Central memory CD8-positive, alpha-beta T cell (primary cell): ENCODE measurements around the gene DCAF17.
"Not testable (repeated sequence)": the region's sequence is repeated elsewhere in the genome, so short reads cannot be mapped to it uniquely, and the experiment has no call there.

Experiments
- ATAC-seq: fragments of 150-1000 bp; cut with Tn5 transposase; replicated peaks from 2 replicates; pipeline ENCODE4 v1.10.0; 2022; ENCODE audit warnings: mild to moderate bottlenecking, moderate FRiP score, moderate number of reproducible peaks; ENCODE audit not compliant: poor library complexity, severe bottlenecking; ENCODE audit errors: extremely low read depth
- DNase-seq, 2 donors: peaks; one replicate each; pipeline ENCODE4 v3.0.0; 2021; ENCODE audit warnings: low spot score in 2 of 2
- H3K27ac Mint-ChIP-seq: one replicate; pipeline ENCODE4 v1.8.0; 2022; ENCODE audit warnings: low read depth, mild to moderate bottlenecking, moderate library complexity, mixed read lengths
- H3K27me3 Mint-ChIP-seq: one replicate; pipeline ENCODE4 v1.8.0; 2022; ENCODE audit warnings: mixed read lengths
- H3K36me3 Mint-ChIP-seq: one replicate; pipeline ENCODE4 v1.8.0; 2022; ENCODE audit warnings: mild to moderate bottlenecking, moderate library complexity, mixed read lengths; ENCODE audit not compliant: insufficient read depth
- H3K4me1 Mint-ChIP-seq: one replicate; pipeline ENCODE4 v1.8.0; 2022; ENCODE audit warnings: mixed read lengths
- H3K4me3 Mint-ChIP-seq: one replicate; pipeline ENCODE4 v1.8.0; 2022; ENCODE audit warnings: mild to moderate bottlenecking, moderate library complexity, mixed read lengths
- H3K9me3 Mint-ChIP-seq: one replicate; pipeline ENCODE4 v1.8.0; 2022; ENCODE audit warnings: mixed read lengths

The DCAF17 gene

DNA sequence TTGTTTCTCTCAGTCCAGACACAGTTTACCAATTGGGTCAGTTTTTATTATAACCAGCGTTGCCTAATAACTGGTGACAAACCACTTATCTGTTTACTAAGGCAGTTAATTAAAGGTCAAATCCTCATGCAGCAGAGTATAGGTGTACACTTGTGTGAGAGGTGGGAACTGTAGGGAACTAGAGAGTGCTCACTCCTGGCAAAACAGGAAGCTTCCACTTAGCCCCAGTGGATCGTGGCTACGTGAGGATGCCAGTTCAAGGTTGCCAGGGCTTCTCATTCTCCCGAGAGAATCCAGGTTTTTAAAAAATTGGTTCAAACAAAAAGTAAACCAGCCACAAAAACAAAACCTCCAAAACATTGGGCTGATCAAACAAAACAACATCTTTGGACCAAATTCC lies 96.4 kb downstream of the DCAF17 start:
- Mint-ChIP-seq H3K9me3 (peaks cover 6% of the 10 kb centered on the region), H3K4me3 (no peak overlapping the region), H3K27me3 (peaks cover 59% of the 10 kb centered on the region), H3K36me3 (no peaks in the 10 kb centered on the region), H3K4me1 (no peaks in the 10 kb centered on the region), H3K27ac (no peak overlapping the region)
- ATAC-seq (no peak), DNase-seq (no peak)

DNA sequence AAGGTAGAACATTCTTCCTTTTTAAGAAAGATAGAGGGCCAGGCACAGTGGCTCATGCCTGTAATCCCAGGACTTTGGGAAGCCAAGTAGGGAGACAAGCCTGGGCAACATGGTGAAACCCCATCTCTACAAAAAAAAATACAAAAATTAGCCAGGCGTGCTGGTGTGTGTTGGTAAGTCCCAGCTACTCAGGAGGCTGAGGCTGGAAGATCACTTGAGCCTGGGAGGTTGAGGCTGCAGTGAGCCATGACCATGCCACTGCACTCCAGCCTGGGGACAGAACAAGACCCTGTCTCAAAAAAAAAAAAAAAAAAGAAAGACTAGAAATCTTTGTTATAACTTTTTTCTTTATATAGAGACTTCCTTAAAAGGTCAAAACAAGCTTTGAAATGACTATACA lies 96.8 kb downstream of the DCAF17 start:
- not testable (repeated sequence) for ATAC-seq, H3K9me3 Mint-ChIP-seq, H3K36me3 Mint-ChIP-seq, H3K4me3 Mint-ChIP-seq, DNase-seq, H3K27ac Mint-ChIP-seq, H3K4me1 Mint-ChIP-seq
- H3K27me3 Mint-ChIP-seq, result peaks cover 60% of the 10 kb centered on the region

- Mint-ChIP-seq H3K9me3 (peaks cover 6% of the 10 kb centered on the region), H3K27me3 (peaks cover 64% of the 10 kb centered on the region), H3K36me3 (no peaks in the 10 kb centered on the region), H3K4me3 (no peak overlapping the region), H3K4me1 (no peaks in the 10 kb centered on the region), H3K27ac (no peak overlapping the region)
- no peak for DNase-seq
- no peak for ATAC-seq
These were observed 97.3 kb downstream of the DCAF17 start for GRCh38 chr2:171531291-171531690.

- Mint-ChIP-seq H3K4me3 (no peak overlapping the region), H3K9me3 (peaks cover 6% of the 10 kb centered on the region), H3K4me1 (no peaks in the 10 kb centered on the region), H3K27ac (no peak overlapping the region), H3K36me3 (no peaks in the 10 kb centered on the region), H3K27me3 (peaks cover 71% of the 10 kb centered on the region)
- ATAC-seq (no peak), DNase-seq (no peak)
These were observed 97.9 kb downstream of the DCAF17 start for GRCh38 chr2:171531836-171532450.

- no peaks in the 10 kb centered on the region for H3K36me3 Mint-ChIP-seq
- ATAC-seq, result no peak
- peaks cover 6% of the 10 kb centered on the region for H3K9me3 Mint-ChIP-seq
These were observed 99.3 kb downstream of the DCAF17 start for GRCh38 chr2:171533331-171533730.

More at GRCh38 chr2:171533331-171533730, 99.3 kb downstream of the DCAF17 start:
- Mint-ChIP-seq H3K4me1 (no peaks in the 10 kb centered on the region), H3K27me3 (peaks cover 58% of the 10 kb centered on the region), H3K4me3 (no peak overlapping the region), H3K27ac (no peak overlapping the region)
- DNase-seq, result no peak
